Hepatocyte (in vitro differentiated cells): ENCODE data around the gene SEMA5A. TPM values are rescaled to one million over a fixed set of nuclear protein-coding genes. Genes with fewer than 3 reads are reported as not detected.
A peak's percentile ranks its signal among the peaks of the same experiment; 100 is the strongest.

Source experiments
- DNase-seq: peaks from one replicate; pipeline ENCODE4 v3.0.0-alpha.2; 2016; ENCODE audit warnings: low spot score
- H2AFZ ChIP-seq: fragments of 200-600 bp; sonication (generic); 2 replicates; pipeline ENCODE4 v1.6.0; 2016; ENCODE audit warnings: antibody characterized with exemption, mild to moderate bottlenecking
- H3K27ac ChIP-seq: fragments of 200-600 bp; sonication (generic); 2 replicates; pipeline ENCODE4 v1.5.1; 2016; ENCODE audit warnings: mild to moderate bottlenecking
- H3K27me3 ChIP-seq: fragments of 200-600 bp; sonication (generic); 2 replicates; pipeline ENCODE4 v1.6.1; 2016
- H3K36me3 ChIP-seq: fragments of 200-600 bp; sonication (generic); replicated peaks from 2 replicates; pipeline ENCODE4 v1.5.1; 2016; ENCODE audit warnings: low read depth; ENCODE audit not compliant: insufficient read depth
- H3K4me1 ChIP-seq: fragments of 200-600 bp; sonication (generic); 2 replicates; pipeline ENCODE4 v1.5.1; 2016; ENCODE audit warnings: mild to moderate bottlenecking, moderate library complexity; ENCODE audit not compliant: insufficient read depth
- H3K4me2 ChIP-seq: fragments of 200-600 bp; sonication (generic); 2 replicates; pipeline ENCODE4 v1.6.0; 2016
- H3K4me3 ChIP-seq: fragments of 200-600 bp; sonication (generic); 2 replicates; pipeline ENCODE4 v1.5.1; 2016; ENCODE audit warnings: mild to moderate bottlenecking
- H3K79me2 ChIP-seq: fragments of 200-600 bp; sonication (generic); 2 replicates; pipeline ENCODE4 v1.6.0; 2017; ENCODE audit warnings: mild to moderate bottlenecking
- H3K9me2 ChIP-seq: fragments of 200-600 bp; sonication (generic); replicated peaks from 2 replicates; pipeline ENCODE4 v1.6.0; 2017; ENCODE audit warnings: mild to moderate bottlenecking; ENCODE audit not compliant: insufficient read depth
- H3K9me3 ChIP-seq: fragments of 200-600 bp; sonication (generic); 2 replicates; pipeline ENCODE4 v1.5.1; 2016; ENCODE audit warnings: low read depth, mild to moderate bottlenecking
- H4K20me1 ChIP-seq: fragments of 200-600 bp; sonication (generic); 2 replicates; pipeline ENCODE4 v1.6.0; 2016; ENCODE audit warnings: mild to moderate bottlenecking; ENCODE audit not compliant: insufficient read depth, poor library complexity, severe bottlenecking
- EZH2 ChIP-seq: fragments of 200-600 bp; sonication (generic); IDR thresholded peaks from 2 replicates; pipeline ENCODE4 v1.6.1; 2016; ENCODE audit warnings: antibody characterized with exemption, mild to moderate bottlenecking, borderline replicate concordance
- EZH2phosphoT487 ChIP-seq: fragments of 200-600 bp; sonication (generic); IDR thresholded peaks from one replicate; pipeline ENCODE4 v1.6.1; 2018; ENCODE audit warnings: antibody characterized with exemption, mild to moderate bottlenecking, low read depth, moderate library complexity; ENCODE audit not compliant: unreplicated experiment, severe bottlenecking
- WGBS: methylation state at CpG from one replicate; pipeline ENCODE4 v1.1.6; 2016; ENCODE audit warnings: low lambda C conversion rate; ENCODE audit errors: missing lambda C conversion rate; 5-methylcytosine and 5-hydroxymethylcytosine counted together
- polyA plus RNA-seq: library from polyadenylated mRNA; unstranded; fragments of >200 nt; fragmentation: Nextera tagmentation; extraction: Ambion mirVana; gene quantifications from 2 replicates; pipeline ENCODE4 v1.2.1, GENCODE V29; 2016
- total RNA-seq: library from RNA; depleted of rRNA; stranded (reverse); fragments of >200 nt; gene quantifications from 2 replicates; pipeline ENCODE4 v1.2.3, GENCODE V29; 2014
- TF ChIP-seq, protein P1 (sequence below): fragments of 200-600 bp; sonication (generic); IDR thresholded peaks from 2 replicates; pipeline ENCODE4 v1.5.1; 2016; ENCODE audit warnings: antibody characterized with exemption, mild to moderate bottlenecking; ENCODE audit not compliant: poor library complexity

Gene SEMA5A
- total and polyA plus RNA-seq, 2 experiments from 2014 or later: 10.7 to 21.7 TPM

DNA sequence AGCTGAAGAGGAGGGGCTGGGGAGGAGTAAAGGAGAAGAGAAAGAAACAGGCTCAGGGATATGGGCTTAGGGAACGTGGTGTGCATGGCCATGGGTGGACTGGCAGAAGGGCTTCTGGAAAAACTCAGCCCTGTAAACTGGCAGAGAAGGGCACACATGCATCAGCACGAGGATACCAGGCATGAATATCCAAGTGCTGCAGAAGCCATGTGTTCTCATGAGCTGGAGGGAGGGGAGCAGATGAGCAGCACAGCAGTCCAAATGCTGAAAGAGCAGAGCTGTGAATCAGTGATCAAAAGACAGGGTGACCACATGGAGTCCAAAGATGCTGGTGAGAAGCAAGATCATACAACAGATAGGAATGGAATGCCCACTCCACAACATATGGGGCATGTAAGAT is 72.3 kb downstream of the SEMA5A start:
- H3K4me1 ChIP-seq: no peaks in the 10 kb centered on the region
- no peak overlapping the region for H3K4me3 ChIP-seq
- H3K79me2 ChIP-seq: no peaks in the 10 kb centered on the region
- H3K27ac ChIP-seq: no peak overlapping the region
- no peak overlapping the region for H2AFZ ChIP-seq
- H3K27me3 ChIP-seq: no peaks in the 10 kb centered on the region
- no peaks in the 10 kb centered on the region for H4K20me1 ChIP-seq
- no peak for DNase-seq
- no peak overlapping the region for H3K4me2 ChIP-seq
- TF ChIP-seq EZH2 (no peak), EZH2phosphoT487 (no peak)
- TF ChIP-seq, protein P1, sequence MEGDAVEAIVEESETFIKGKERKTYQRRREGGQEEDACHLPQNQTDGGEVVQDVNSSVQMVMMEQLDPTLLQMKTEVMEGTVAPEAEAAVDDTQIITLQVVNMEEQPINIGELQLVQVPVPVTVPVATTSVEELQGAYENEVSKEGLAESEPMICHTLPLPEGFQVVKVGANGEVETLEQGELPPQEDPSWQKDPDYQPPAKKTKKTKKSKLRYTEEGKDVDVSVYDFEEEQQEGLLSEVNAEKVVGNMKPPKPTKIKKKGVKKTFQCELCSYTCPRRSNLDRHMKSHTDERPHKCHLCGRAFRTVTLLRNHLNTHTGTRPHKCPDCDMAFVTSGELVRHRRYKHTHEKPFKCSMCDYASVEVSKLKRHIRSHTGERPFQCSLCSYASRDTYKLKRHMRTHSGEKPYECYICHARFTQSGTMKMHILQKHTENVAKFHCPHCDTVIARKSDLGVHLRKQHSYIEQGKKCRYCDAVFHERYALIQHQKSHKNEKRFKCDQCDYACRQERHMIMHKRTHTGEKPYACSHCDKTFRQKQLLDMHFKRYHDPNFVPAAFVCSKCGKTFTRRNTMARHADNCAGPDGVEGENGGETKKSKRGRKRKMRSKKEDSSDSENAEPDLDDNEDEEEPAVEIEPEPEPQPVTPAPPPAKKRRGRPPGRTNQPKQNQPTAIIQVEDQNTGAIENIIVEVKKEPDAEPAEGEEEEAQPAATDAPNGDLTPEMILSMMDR: no peak
- WGBS: 84% methylated on average over 2 of the region's 2 CpGs
- H3K36me3 ChIP-seq: no peaks in the 10 kb centered on the region
- peaks cover 7% of the 10 kb centered on the region for H3K9me3 ChIP-seq
- no peaks in the 10 kb centered on the region for H3K9me2 ChIP-seq

DNA sequence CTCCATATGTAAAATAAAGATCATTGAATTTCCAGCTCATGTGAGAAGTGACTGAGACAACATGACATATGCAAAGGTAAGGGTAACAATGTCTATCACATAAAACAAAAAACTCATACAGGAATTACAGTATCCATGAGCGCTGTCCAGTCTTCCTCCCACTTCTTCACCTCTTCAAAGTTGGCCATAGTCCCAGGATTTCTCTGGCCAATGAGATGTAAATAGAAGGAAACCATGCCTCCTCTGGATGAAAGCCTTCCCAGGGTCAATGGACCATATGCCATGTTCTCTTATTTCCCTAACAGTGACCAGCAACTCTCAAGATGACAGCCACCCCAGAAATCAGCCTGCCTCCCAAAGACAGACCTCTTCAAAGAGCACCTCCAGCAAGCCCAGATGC is 75.5 kb downstream of the SEMA5A start:
- H4K20me1 ChIP-seq: no peaks in the 10 kb centered on the region
- no peaks in the 10 kb centered on the region for H3K27me3 ChIP-seq
- no peaks in the 10 kb centered on the region for H3K9me2 ChIP-seq
- no peak overlapping the region for H3K4me2 ChIP-seq
- peaks cover 6% of the 10 kb centered on the region for H3K4me1 ChIP-seq
- H3K36me3 ChIP-seq: no peaks in the 10 kb centered on the region
- H3K79me2 ChIP-seq: no peaks in the 10 kb centered on the region
- WGBS: 100% methylated on average over 1 of the region's 1 CpG
- H2AFZ ChIP-seq: no peak overlapping the region
- TF ChIP-seq, protein P1: no peak
- TF ChIP-seq EZH2phosphoT487 (no peak), EZH2 (no peak)
- H3K9me3 ChIP-seq: no peaks in the 10 kb centered on the region
- no peak for DNase-seq
- H3K27ac ChIP-seq: no peak overlapping the region
- no peak overlapping the region for H3K4me3 ChIP-seq

DNA sequence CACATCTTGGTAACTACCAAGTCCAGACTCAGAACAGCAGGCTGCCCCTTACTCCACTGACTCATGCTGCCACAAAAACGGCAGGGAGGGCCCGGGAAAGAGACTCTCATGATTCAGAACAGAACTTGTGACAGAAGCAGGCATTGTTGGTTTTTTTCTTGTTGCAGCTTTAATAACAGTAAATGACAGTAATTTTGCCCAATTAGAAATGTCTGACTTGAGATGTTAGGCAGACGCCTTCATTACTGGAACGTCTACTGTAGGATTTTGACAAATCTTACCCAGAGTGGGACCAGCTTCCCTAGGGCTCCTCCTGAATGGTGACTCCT is 77.9 kb downstream of the SEMA5A start:
- H3K9me2 ChIP-seq: no peaks in the 10 kb centered on the region
- peak overlapping the region; percentile 48 for H3K4me2 ChIP-seq
- H3K9me3 ChIP-seq: no peaks in the 10 kb centered on the region
- no peaks in the 10 kb centered on the region for H3K36me3 ChIP-seq
- H3K4me3 ChIP-seq: no peak overlapping the region
- peaks cover 6% of the 10 kb centered on the region for H3K4me1 ChIP-seq
- no peaks in the 10 kb centered on the region for H3K79me2 ChIP-seq
- no peaks in the 10 kb centered on the region for H3K27me3 ChIP-seq
- WGBS: 31% methylated on average over 4 of the region's 4 CpGs
- no peak for TF ChIP-seq EZH2
- TF ChIP-seq EZH2phosphoT487: no peak
- TF ChIP-seq, protein P1: no peak
- peak; percentile 76 for DNase-seq
- H3K27ac ChIP-seq: peak overlapping the region; percentile 81
- no peak overlapping the region for H2AFZ ChIP-seq
- H4K20me1 ChIP-seq: no peaks in the 10 kb centered on the region
